Activated CD4-positive, alpha-beta T cell treated with anti-CD3 and anti-CD28 coated beads, Interleukin-2, amount 10 ng/mL, durations not matched to agents 7 days and 5 days (primary cell): Measurements from ENCODE around the gene NAGA. TPM values are rescaled to one million over a fixed set of nuclear protein-coding genes. Genes with fewer than 3 reads are reported as not detected.
"Not testable (repeated sequence)": the region's sequence is repeated elsewhere in the genome, so short reads cannot be mapped to it uniquely, and the experiment has no call there.

Experiments
- CTCF ChIA-PET: fragments of 350-600 bp; sonication (Branson Sonifier 250); formaldehyde crosslinking; loops from one replicate; lab custom pipeline; 2021; ENCODE audit warnings: antibody characterized with exemption; lab: Charles Lee
- POLR2A ChIA-PET: fragments of 350-600 bp; sonication (Branson Sonifier 250); formaldehyde crosslinking; loops from one replicate; lab custom pipeline; 2021; ENCODE audit warnings: antibody characterized with exemption; lab: Charles Lee
- DNase-seq: peaks from one replicate; pipeline ENCODE4 v3.0.0-alpha.2; 2020
- H3K27ac Mint-ChIP-seq: one replicate; pipeline ENCODE4 v1.8.0; 2021; ENCODE audit warnings: mild to moderate bottlenecking, moderate library complexity, mixed read lengths
- H3K27me3 Mint-ChIP-seq: one replicate; pipeline ENCODE4 v1.8.0; 2021; ENCODE audit warnings: mixed read lengths
- H3K36me3 Mint-ChIP-seq: one replicate; pipeline ENCODE4 v1.8.0; 2021; ENCODE audit warnings: low read depth, mixed read lengths
- H3K4me1 Mint-ChIP-seq: one replicate; pipeline ENCODE4 v1.8.0; 2021; ENCODE audit warnings: mixed read lengths
- H3K4me3 Mint-ChIP-seq: one replicate; pipeline ENCODE4 v1.8.0; 2021; ENCODE audit warnings: mild to moderate bottlenecking, moderate library complexity, mixed read lengths
- H3K9me3 Mint-ChIP-seq: one replicate; pipeline ENCODE4 v1.8.0; 2021; ENCODE audit warnings: mixed read lengths
- total RNA-seq, 2 experiments: library from RNA; stranded (reverse); gene quantifications; one replicate each; pipeline ENCODE4 v1.2.3, GENCODE V29; 2021

NAGA gene
- total RNA-seq, result 10 to 100 TPM; 22.4 to 23.0 TPM

GRCh38 chr22:42070517-42071422 lies at the start of gene NAGA:
Gene NAGA (minus strand): TSS chr22:42070812. CDS start chr22:42070297, 515 bp downstream.
- H3K9me3 Mint-ChIP-seq, result no peaks in the 10 kb centered on the region
- H3K27me3 Mint-ChIP-seq, result no peaks in the 10 kb centered on the region
- peaks cover 15% of the 10 kb centered on the region for H3K36me3 Mint-ChIP-seq
- H3K4me1 Mint-ChIP-seq, result peaks cover 50% of the 10 kb centered on the region
- ChIA-PET POLR2A (interaction anchor here (1.3 kb wide), 1 partner anchor 20 kb away, joined by 5 read pairs; the partner anchor contains the start of gene NDUFA6), CTCF (interaction anchor here (1.1 to 2.1 kb wide), 4 partner anchors 8 to 113 kb away, joined by 3 to 10 read pairs (median 6); partner anchors contain the start of genes NDUFA6 and SMDT1)
- peak within 1 kb of the TSS; percentile 93 for H3K27ac Mint-ChIP-seq
- DNase-seq, result peak; percentile 97
- H3K4me3 Mint-ChIP-seq, result peak within 1 kb of the TSS; percentile 87

GRCh38 chr22:42116848-42117424 lies 46.3 kb upstream of the NAGA start:
- no peaks in the 10 kb centered on the region for H3K27me3 Mint-ChIP-seq
- ChIA-PET CTCF (interaction anchor here (0.9 to 2.7 kb wide), 4 partner anchors 14 to 420 kb away, joined by 3 to 10 read pairs (median 3); partner anchors contain the start of gene NDUFA6), POLR2A (no interaction called here)
- DNase-seq, result no peak
- no peak overlapping the region for H3K27ac Mint-ChIP-seq
- peaks cover 14% of the 10 kb centered on the region for H3K9me3 Mint-ChIP-seq
- H3K4me1 Mint-ChIP-seq, result peaks cover 34% of the 10 kb centered on the region
- no peak overlapping the region for H3K4me3 Mint-ChIP-seq
- H3K36me3 Mint-ChIP-seq, result peaks cover 19% of the 10 kb centered on the region

- Mint-ChIP-seq H3K9me3 (peaks cover 14% of the 10 kb centered on the region), H3K36me3 (peaks cover 19% of the 10 kb centered on the region), H3K4me1 (peaks cover 20% of the 10 kb centered on the region)
- POLR2A ChIA-PET, H3K4me3 Mint-ChIP-seq, DNase-seq, H3K27me3 Mint-ChIP-seq, H3K27ac Mint-ChIP-seq: not testable (repeated sequence)
- CTCF ChIA-PET, result interaction anchor here (0.6 kb wide), 1 partner anchor 173 kb away, joined by 3 read pairs; no protein-coding TSS in a partner anchor
These were observed 44.8 kb upstream of the NAGA start for GRCh38 chr22:42115420-42115830.

- Mint-ChIP-seq H3K4me1 (peaks cover 13% of the 10 kb centered on the region), H3K4me3 (no peak overlapping the region), H3K27ac (no peak overlapping the region), H3K27me3 (no peaks in the 10 kb centered on the region), H3K36me3 (peaks cover 19% of the 10 kb centered on the region), H3K9me3 (peaks cover 14% of the 10 kb centered on the region)
- ChIA-PET CTCF (no interaction called here), POLR2A (no interaction called here)
- no peak for DNase-seq
These were observed 44.1 kb upstream of the NAGA start for GRCh38 chr22:42114721-42115120.

GRCh38 chr22:42112793-42113192 lies 42.2 kb upstream of the NAGA start:
- H3K36me3 Mint-ChIP-seq, result peaks cover 17% of the 10 kb centered on the region
- CTCF ChIA-PET, result interaction anchor here (0.8 to 1.7 kb wide), 5 partner anchors 9 to 207 kb away, joined by 3 to 5 read pairs (median 4); partner anchors contain the start of gene NDUFA6
- DNase-seq, POLR2A ChIA-PET, H3K27me3 Mint-ChIP-seq, H3K27ac Mint-ChIP-seq, H3K4me1 Mint-ChIP-seq, H3K4me3 Mint-ChIP-seq: not testable (repeated sequence)
- peaks cover 14% of the 10 kb centered on the region for H3K9me3 Mint-ChIP-seq

GRCh38 chr22:42111798-42112197 lies 41.2 kb upstream of the NAGA start:
- Mint-ChIP-seq H3K9me3 (peaks cover 14% of the 10 kb centered on the region), H3K27ac (no peak overlapping the region), H3K36me3 (peaks cover 12% of the 10 kb centered on the region), H3K4me1 (peaks cover 1% of the 10 kb centered on the region), H3K27me3 (no peaks in the 10 kb centered on the region), H3K4me3 (no peak overlapping the region)
- DNase-seq, result no peak
- CTCF ChIA-PET, result interaction anchor here (0.6 to 1.7 kb wide), 3 partner anchors 8 to 208 kb away, joined by 3 to 4 read pairs (median 3); no protein-coding TSS in a partner anchor
- POLR2A ChIA-PET, result no interaction called here

GRCh38 chr22:42108848-42109247 lies 38.2 kb upstream of the NAGA start:
- Mint-ChIP-seq H3K27ac (no peak overlapping the region), H3K27me3 (no peaks in the 10 kb centered on the region), H3K4me3 (no peak overlapping the region), H3K9me3 (peaks cover 16% of the 10 kb centered on the region), H3K4me1 (no peaks in the 10 kb centered on the region), H3K36me3 (peaks cover 6% of the 10 kb centered on the region)
- ChIA-PET POLR2A (no interaction called here), CTCF (interaction anchor here (0.9 to 1.2 kb wide), 2 partner anchors 11 to 336 kb away, joined by 3 to 5 read pairs; no protein-coding TSS in a partner anchor)
- no peak for DNase-seq

GRCh38 chr22:42104332-42104860 lies 33.8 kb upstream of the NAGA start:
- POLR2A ChIA-PET, H3K4me3 Mint-ChIP-seq, H3K27ac Mint-ChIP-seq, H3K4me1 Mint-ChIP-seq, DNase-seq, H3K27me3 Mint-ChIP-seq: not testable (repeated sequence)
- Mint-ChIP-seq H3K9me3 (peaks cover 31% of the 10 kb centered on the region), H3K36me3 (peaks cover 23% of the 10 kb centered on the region)
- CTCF ChIA-PET, result interaction anchor here (1.1 to 2.7 kb wide), 2 partner anchors 8 to 13 kb away, joined by 3 to 11 read pairs; partner anchors contain the start of gene NDUFA6

GRCh38 chr22:42101199-42101598 lies 30.6 kb upstream of the NAGA start:
- CTCF ChIA-PET, result interaction anchor here (1.7 to 3.5 kb wide), 2 partner anchors 9 to 10 kb away, joined by 4 to 16 read pairs; partner anchors contain the start of gene NDUFA6
- no peaks in the 10 kb centered on the region for H3K27me3 Mint-ChIP-seq
- POLR2A ChIA-PET, result no interaction called here
- H3K36me3 Mint-ChIP-seq, result peaks cover 26% of the 10 kb centered on the region
- DNase-seq, result no peak
- H3K27ac Mint-ChIP-seq, result no peak overlapping the region
- H3K4me3 Mint-ChIP-seq, result no peak overlapping the region
- H3K9me3 Mint-ChIP-seq, result peaks cover 28% of the 10 kb centered on the region
- peaks cover 1% of the 10 kb centered on the region for H3K4me1 Mint-ChIP-seq

- H3K27ac Mint-ChIP-seq, result peak overlapping the region; percentile 99
- peaks cover 7% of the 10 kb centered on the region for H3K9me3 Mint-ChIP-seq
- POLR2A ChIA-PET, result interaction anchor here (0.6 to 1.3 kb wide), 2 partner anchors 21 to 259 kb away, joined by 3 to 5 read pairs; partner anchors contain the start of gene NAGA
- H3K36me3 Mint-ChIP-seq, result peaks cover 28% of the 10 kb centered on the region
- no peak for DNase-seq
- peaks cover 29% of the 10 kb centered on the region for H3K4me1 Mint-ChIP-seq
- CTCF ChIA-PET, result interaction anchor here (0.6 to 4.0 kb wide), 38 partner anchors 9 to 360 kb away, joined by 3 to 50 read pairs (median 4); partner anchors contain the start of genes NAGA, NFAM1, SMDT1 and SMIM45
- H3K4me3 Mint-ChIP-seq, result peak overlapping the region; percentile 98
- H3K27me3 Mint-ChIP-seq, result no peaks in the 10 kb centered on the region
These were observed 20.8 kb upstream of the NAGA start for GRCh38 chr22:42091455-42091782.

GRCh38 chr22:42090596-42091454 lies 20.2 kb upstream of the NAGA start, which contains the start of gene NDUFA6:
Gene NDUFA6 (minus strand): TSS chr22:42090772. CDS start chr22:42090744, 28 bp downstream.
- Mint-ChIP-seq H3K27me3 (no peaks in the 10 kb centered on the region), H3K27ac (peak within 1 kb of the TSS; percentile 99), H3K4me3 (peak within 1 kb of the TSS; percentile 98), H3K36me3 (peaks cover 33% of the 10 kb centered on the region), H3K9me3 (peaks cover 7% of the 10 kb centered on the region), H3K4me1 (peaks cover 29% of the 10 kb centered on the region)
- CTCF ChIA-PET, result interaction anchor here (0.6 to 4.0 kb wide), 44 partner anchors 9 to 361 kb away, joined by 3 to 50 read pairs (median 4); partner anchors contain the start of genes NAGA, NFAM1, SMDT1 and SMIM45
- peak; percentile 99 for DNase-seq
- POLR2A ChIA-PET, result interaction anchor here (0.6 to 1.3 kb wide), 5 partner anchors 11 to 258 kb away, joined by 3 to 5 read pairs (median 3); partner anchors contain the start of genes NAGA and SMDT1
